IMR-90 (cell line): ENCODE data around the gene PAX3.

Source experiments
- BHLHE40 ChIP-seq: fragments of 150-350 bp; IDR thresholded peaks from 2 replicates; pipeline ENCODE4 v1.6.1; 2016; ENCODE audit warnings: mild to moderate bottlenecking, low read depth, low read length
- CEBPB ChIP-seq: IDR thresholded peaks from 2 replicates; pipeline ENCODE4 v1.6.1; 2012; ENCODE audit warnings: low read depth, low read length, improper control_type of control experiment
- CHD1 ChIP-seq: IDR thresholded peaks from 2 replicates; pipeline ENCODE4 v1.6.1; 2012; ENCODE audit warnings: low read depth, low read length, improper control_type of control experiment
- ELK1 ChIP-seq: fragments of 150-350 bp; IDR thresholded peaks from 2 replicates; pipeline ENCODE4 v1.6.1; 2016; ENCODE audit warnings: low read depth, mild to moderate bottlenecking, low read length, moderate library complexity, borderline replicate concordance
- FOS ChIP-seq: fragments of 150-350 bp; IDR thresholded peaks from 2 replicates; pipeline ENCODE4 v1.6.1; 2016; ENCODE audit warnings: low read depth, low read length
- MXI1 ChIP-seq: IDR thresholded peaks from 2 replicates; pipeline ENCODE4 v1.6.1; 2012; ENCODE audit warnings: low read depth, mild to moderate bottlenecking, low read length, moderate library complexity, borderline replicate concordance
- NFE2L2 ChIP-seq: fragments of 150-350 bp; IDR thresholded peaks from 2 replicates; pipeline ENCODE4 v1.6.1; 2016; ENCODE audit warnings: low read depth, mild to moderate bottlenecking, low read length
- POLR2A ChIP-seq: IDR thresholded peaks from 2 replicates; pipeline ENCODE4 v1.6.1; 2012; ENCODE audit warnings: mild to moderate bottlenecking, low read depth, low read length
- RAD21 ChIP-seq: IDR thresholded peaks from 2 replicates; pipeline ENCODE4 v1.6.1; 2012; ENCODE audit warnings: low read length, improper control_type of control experiment
- TF ChIP-seq, protein P1 (sequence below): conservative IDR thresholded peaks from 2 replicates; pipeline ENCODE4 v1.5.1; 2012; ENCODE audit warnings: mild to moderate bottlenecking, low read depth, low read length, improper control_type of control experiment
- TF ChIP-seq, protein P2 (sequence below): fragments of 150-350 bp; IDR thresholded peaks from 2 replicates; pipeline ENCODE4 v1.6.1; 2017; ENCODE audit warnings: mild to moderate bottlenecking, antibody characterized with exemption, low read length, low read depth

- TF ChIP-seq, protein P1, sequence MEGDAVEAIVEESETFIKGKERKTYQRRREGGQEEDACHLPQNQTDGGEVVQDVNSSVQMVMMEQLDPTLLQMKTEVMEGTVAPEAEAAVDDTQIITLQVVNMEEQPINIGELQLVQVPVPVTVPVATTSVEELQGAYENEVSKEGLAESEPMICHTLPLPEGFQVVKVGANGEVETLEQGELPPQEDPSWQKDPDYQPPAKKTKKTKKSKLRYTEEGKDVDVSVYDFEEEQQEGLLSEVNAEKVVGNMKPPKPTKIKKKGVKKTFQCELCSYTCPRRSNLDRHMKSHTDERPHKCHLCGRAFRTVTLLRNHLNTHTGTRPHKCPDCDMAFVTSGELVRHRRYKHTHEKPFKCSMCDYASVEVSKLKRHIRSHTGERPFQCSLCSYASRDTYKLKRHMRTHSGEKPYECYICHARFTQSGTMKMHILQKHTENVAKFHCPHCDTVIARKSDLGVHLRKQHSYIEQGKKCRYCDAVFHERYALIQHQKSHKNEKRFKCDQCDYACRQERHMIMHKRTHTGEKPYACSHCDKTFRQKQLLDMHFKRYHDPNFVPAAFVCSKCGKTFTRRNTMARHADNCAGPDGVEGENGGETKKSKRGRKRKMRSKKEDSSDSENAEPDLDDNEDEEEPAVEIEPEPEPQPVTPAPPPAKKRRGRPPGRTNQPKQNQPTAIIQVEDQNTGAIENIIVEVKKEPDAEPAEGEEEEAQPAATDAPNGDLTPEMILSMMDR: no peak
- TF ChIP-seq MXI1 (no peak), FOS (no peak), ELK1 (no peak), POLR2A (no peak), BHLHE40 (no peak), RAD21 (no peak), CHD1 (no peak), CEBPB (no peak), NFE2L2 (no peak)
- TF ChIP-seq, protein P2, sequence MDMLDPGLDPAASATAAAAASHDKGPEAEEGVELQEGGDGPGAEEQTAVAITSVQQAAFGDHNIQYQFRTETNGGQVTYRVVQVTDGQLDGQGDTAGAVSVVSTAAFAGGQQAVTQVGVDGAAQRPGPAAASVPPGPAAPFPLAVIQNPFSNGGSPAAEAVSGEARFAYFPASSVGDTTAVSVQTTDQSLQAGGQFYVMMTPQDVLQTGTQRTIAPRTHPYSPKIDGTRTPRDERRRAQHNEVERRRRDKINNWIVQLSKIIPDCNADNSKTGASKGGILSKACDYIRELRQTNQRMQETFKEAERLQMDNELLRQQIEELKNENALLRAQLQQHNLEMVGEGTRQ: no peak
Observed at GRCh38 chr2:222249444-222249843, 49.4 kb downstream of the PAX3 start.
